A549 (cell line): Measurements from ENCODE around the gene SBNO1.

Source experiments
- CTCF ChIP-seq: fragments of >200 bp; sonication (Bioruptor Twin); formaldehyde crosslinking; IDR thresholded peaks from 3 replicates; pipeline ENCODE4 v1.5.1; 2016
- EP300 ChIP-seq, 2 experiments: fragments of >200 bp; sonication (Bioruptor Twin); formaldehyde crosslinking; IDR thresholded peaks; 2 replicates in 1 of 2; 3 replicates in 1 of 2; pipeline ENCODE4 v1.6.1; 2016 to 2017

- TF ChIP-seq CTCF (no peak), EP300 (IDR thresholded peaks at IDR 0.05) (no peak)
These were observed 113.9 kb downstream of the SBNO1 start for GRCh38 chr12:123250471-123251383.
